ENCODE measurements around the gene ZSWIM5.

The ZSWIM5 gene

GRCh38 chr1:45010855-45011811 lies 195.3 kb downstream of the ZSWIM5 start, which contains the start of gene HECTD3 (continued):
- TF ChIP-seq ZBTB7A (tag by site-specific recombination; IDR thresholded peaks at IDR 0.05; ENCODE audit: low read depth) (peak; percentile 68; the same call in 1 of the 2 replicates), RBAK (tag by site-specific recombination; IDR thresholded peaks at IDR 0.05) (no peak), BCL11B (tag by site-specific recombination; IDR thresholded peaks at IDR 0.05; ENCODE audit: low read depth) (no peak), ZNF449 (tag by site-specific recombination; IDR thresholded peaks at IDR 0.05) (no peak), ZFHX2 (tag by site-specific recombination; conservative IDR thresholded peaks at IDR 0.05) (peak; percentile 76), ZNF404 (tag by site-specific recombination; IDR thresholded peaks at IDR 0.05) (no peak), YY1 (tag by site-specific recombination; IDR thresholded peaks at IDR 0.05) (peak; percentile 62), ZNF501 (tag by site-specific recombination; IDR thresholded peaks at IDR 0.05) (peak; percentile 57; the same call in 1 of the 2 replicates), ZNF394 (tag by site-specific recombination; IDR thresholded peaks at IDR 0.05; ENCODE audit: borderline replicate concordance) (peak; percentile 65), ZXDB (tag by site-specific recombination; IDR thresholded peaks at IDR 0.05) (0 out of 2 replicates have a peak, but pooled peaks have one; percentile 39), SETDB1 (IDR thresholded peaks at IDR 0.05; ENCODE audit: insufficient read length, low read length) (no peak), PBX3 (CRISPR knock-in tag; IDR thresholded peaks at IDR 0.05) (no peak), ZNF23 (tag by site-specific recombination; IDR thresholded peaks at IDR 0.05; ENCODE audit: borderline replicate concordance) (no peak), ZSCAN5A (tag by site-specific recombination; IDR thresholded peaks at IDR 0.05) (peak; percentile 16; the same call in 1 of the 2 replicates), ZNF837 (tag by site-specific recombination; IDR thresholded peaks at IDR 0.05) (no peak), ZBTB8A (tag by site-specific recombination; IDR thresholded peaks at IDR 0.05) (peak; percentile 45; the same call in 1 of the 2 replicates), ZNF398 (tag by site-specific recombination; IDR thresholded peaks at IDR 0.05) (0 out of 2 replicates have a peak, but pooled peaks have one; percentile 8), ZNF660 (tag by site-specific recombination; IDR thresholded peaks at IDR 0.05) (0 out of 2 replicates have a peak, but pooled peaks have one; percentile 55), KLF7 (tag by site-specific recombination; IDR thresholded peaks at IDR 0.05; ENCODE audit: borderline replicate concordance) (peak; percentile 94), ZNF423 (tag by site-specific recombination; IDR thresholded peaks at IDR 0.05) (peak; percentile 31; the same call in 1 of the 2 replicates), ZSCAN30 (tag by site-specific recombination; IDR thresholded peaks at IDR 0.05) (0 out of 2 replicates have a peak, but pooled peaks have one; percentile 34), ZNF335 (tag by site-specific recombination; conservative IDR thresholded peaks at IDR 0.05) (0 out of 2 replicates have a peak, but pooled peaks have one; percentile 7)
- TF ChIP-seq, protein P1, sequence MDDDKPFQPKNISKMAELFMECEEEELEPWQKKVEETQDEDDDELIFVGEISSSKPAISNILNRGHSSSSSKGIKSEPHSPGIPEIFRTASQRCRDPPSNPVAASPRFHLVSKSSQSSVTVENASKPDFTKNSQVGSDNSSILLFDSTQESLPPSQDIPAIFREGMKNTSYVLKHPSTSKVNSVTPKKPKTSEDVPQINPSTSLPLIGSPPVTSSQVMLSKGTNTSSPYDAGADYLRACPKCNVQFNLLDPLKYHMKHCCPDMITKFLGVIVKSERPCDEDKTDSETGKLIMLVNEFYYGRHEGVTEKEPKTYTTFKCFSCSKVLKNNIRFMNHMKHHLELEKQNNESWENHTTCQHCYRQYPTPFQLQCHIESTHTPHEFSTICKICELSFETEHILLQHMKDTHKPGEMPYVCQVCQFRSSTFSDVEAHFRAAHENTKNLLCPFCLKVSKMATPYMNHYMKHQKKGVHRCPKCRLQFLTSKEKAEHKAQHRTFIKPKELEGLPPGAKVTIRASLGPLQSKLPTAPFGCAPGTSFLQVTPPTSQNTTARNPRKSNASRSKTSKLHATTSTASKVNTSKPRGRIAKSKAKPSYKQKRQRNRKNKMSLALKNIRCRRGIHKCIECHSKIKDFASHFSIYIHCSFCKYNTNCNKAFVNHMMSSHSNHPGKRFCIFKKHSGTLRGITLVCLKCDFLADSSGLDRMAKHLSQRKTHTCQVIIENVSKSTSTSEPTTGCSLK (tag by site-specific recombination; IDR thresholded peaks at IDR 0.05) = no peak
- TF ChIP-seq, protein P2, sequence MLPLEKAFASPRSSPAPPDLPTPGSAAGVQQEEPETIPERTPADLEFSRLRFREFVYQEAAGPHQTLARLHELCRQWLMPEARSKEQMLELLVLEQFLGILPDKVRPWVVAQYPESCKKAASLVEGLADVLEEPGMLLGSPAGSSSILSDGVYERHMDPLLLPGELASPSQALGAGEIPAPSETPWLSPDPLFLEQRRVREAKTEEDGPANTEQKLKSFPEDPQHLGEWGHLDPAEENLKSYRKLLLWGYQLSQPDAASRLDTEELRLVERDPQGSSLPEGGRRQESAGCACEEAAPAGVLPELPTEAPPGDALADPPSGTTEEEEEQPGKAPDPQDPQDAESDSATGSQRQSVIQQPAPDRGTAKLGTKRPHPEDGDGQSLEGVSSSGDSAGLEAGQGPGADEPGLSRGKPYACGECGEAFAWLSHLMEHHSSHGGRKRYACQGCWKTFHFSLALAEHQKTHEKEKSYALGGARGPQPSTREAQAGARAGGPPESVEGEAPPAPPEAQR (tag by site-specific recombination; IDR thresholded peaks at IDR 0.05) = no peak
- TF ChIP-seq, protein P3, sequence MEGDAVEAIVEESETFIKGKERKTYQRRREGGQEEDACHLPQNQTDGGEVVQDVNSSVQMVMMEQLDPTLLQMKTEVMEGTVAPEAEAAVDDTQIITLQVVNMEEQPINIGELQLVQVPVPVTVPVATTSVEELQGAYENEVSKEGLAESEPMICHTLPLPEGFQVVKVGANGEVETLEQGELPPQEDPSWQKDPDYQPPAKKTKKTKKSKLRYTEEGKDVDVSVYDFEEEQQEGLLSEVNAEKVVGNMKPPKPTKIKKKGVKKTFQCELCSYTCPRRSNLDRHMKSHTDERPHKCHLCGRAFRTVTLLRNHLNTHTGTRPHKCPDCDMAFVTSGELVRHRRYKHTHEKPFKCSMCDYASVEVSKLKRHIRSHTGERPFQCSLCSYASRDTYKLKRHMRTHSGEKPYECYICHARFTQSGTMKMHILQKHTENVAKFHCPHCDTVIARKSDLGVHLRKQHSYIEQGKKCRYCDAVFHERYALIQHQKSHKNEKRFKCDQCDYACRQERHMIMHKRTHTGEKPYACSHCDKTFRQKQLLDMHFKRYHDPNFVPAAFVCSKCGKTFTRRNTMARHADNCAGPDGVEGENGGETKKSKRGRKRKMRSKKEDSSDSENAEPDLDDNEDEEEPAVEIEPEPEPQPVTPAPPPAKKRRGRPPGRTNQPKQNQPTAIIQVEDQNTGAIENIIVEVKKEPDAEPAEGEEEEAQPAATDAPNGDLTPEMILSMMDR (tag by site-specific recombination; IDR thresholded peaks at IDR 0.05) = peak; percentile 26; the same call in 1 of the 2 replicates

Measured in HEK293 (cell line).